SH-SY5Y (cell line): ENCODE data around the gene TP53I3.
A peak's percentile ranks its signal among the peaks of the same experiment; 100 is the strongest.

Source experiments
- GATA2 ChIP-seq: IDR thresholded peaks from 2 replicates; pipeline ENCODE4 v1.6.1; 2011; ENCODE audit warnings: mild to moderate bottlenecking, low read depth, low read length
- GATA3 ChIP-seq: IDR thresholded peaks from 2 replicates; pipeline ENCODE4 v1.6.1; 2011; ENCODE audit warnings: low read depth, mild to moderate bottlenecking, low read length, moderate library complexity

TP53I3 gene

DNA sequence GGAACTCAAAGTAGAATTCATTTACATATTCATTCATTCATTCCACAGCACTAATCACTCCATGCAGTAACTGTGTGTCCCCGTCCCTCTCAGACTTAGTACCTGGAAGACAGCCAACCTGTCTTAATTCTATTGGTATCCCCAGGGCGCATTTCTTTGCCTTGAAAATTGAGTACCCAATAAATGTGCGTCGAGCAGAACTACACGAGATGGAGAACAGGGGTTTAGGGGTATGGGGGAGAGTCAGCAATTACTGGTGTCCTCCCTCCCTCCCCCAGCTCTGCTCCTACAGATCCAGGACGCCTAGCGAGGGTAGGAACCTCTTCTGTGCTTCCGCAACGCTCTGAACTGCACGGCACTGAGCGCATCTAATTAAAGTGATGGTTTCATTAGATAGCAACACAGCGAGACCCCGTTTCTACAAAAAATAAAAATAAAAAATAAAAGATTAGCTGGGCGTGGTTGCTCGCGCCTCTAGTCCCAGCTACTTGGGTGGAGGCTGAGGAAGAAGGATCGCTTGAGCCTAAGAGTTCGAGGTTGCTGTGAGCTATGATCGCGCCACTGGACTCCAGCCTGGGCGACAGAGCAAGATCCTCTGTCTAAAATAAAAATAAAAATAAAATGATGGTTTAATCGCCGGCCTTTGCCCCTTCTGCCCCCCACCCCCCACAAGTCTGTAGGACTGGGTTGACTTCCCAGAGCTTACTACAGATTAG, 35.7 kb downstream of the TP53I3 start:
- peak; percentile 38; the same call in 1 of the 2 replicates for TF ChIP-seq GATA2
- no peak for TF ChIP-seq GATA3

DNA sequence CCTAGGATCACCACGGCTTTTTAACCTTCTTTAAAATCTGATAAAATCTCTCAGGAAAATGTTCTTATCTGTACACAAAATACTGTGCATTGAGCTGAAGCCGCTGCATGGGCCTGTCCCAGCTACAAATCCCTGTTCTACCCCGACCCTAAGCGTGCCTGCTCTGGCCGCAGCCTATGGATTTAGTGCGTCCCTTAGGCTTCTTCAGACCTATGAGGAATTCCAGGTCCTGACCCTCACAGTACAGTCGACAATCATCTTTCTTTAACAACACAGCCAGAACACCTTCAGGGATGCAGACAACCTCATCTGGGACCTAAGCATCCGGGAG, 37.0 kb downstream of the TP53I3 start:
- TF ChIP-seq GATA3 (no peak), GATA2 (no peak)

GRCh38 chr2:24046930-24047702, 37.5 kb downstream of the TP53I3 start, which contains the start of gene WDCP:
Gene WDCP (minus strand): TSS chr2:24047391. CDS start chr2:24039494, 7,897 bp downstream.
- TF ChIP-seq GATA3 (no peak), GATA2 (no peak)

DNA sequence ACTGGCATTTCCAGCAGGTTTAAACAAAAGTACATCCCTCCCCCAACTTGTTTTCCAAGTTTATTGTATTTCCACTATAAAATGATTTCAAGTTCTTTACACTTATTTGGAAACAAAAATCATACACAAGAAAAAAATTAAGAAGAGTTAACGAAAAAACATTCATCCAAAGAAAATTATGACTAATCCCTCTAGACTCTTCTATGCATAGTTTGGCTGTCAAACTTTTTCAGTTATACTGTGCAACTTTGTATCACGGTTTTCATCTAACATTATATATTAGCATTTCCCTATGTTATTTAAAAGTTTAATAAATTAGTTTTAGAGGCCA, 38.1 kb downstream of the TP53I3 start:
- TF ChIP-seq GATA2, result no peak
- no peak for TF ChIP-seq GATA3

- TF ChIP-seq GATA2 (no peak), GATA3 (no peak)
Observed at GRCh38 chr2:24045511-24046508, 38.8 kb downstream of the TP53I3 start.

DNA sequence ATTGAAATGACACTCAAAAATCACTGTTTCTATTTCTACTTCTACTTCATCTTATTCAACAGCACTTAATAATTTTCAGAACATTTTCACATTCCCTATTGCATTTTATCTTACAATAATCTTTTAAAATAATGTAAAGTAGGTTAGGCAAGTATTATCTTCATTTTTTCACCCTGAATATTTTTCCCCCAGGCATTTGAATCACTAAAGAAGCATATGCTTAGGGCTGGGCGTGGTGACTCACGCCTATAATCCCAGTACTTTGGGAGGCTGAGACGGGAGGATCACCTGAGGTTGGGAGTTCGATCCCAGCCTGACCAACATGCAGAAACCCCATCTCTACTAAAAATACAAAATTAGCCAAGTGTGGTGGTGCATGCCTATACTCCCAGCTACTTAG, 44.1 kb downstream of the TP53I3 start:
- TF ChIP-seq GATA3 (no peak), GATA2 (no peak)

DNA sequence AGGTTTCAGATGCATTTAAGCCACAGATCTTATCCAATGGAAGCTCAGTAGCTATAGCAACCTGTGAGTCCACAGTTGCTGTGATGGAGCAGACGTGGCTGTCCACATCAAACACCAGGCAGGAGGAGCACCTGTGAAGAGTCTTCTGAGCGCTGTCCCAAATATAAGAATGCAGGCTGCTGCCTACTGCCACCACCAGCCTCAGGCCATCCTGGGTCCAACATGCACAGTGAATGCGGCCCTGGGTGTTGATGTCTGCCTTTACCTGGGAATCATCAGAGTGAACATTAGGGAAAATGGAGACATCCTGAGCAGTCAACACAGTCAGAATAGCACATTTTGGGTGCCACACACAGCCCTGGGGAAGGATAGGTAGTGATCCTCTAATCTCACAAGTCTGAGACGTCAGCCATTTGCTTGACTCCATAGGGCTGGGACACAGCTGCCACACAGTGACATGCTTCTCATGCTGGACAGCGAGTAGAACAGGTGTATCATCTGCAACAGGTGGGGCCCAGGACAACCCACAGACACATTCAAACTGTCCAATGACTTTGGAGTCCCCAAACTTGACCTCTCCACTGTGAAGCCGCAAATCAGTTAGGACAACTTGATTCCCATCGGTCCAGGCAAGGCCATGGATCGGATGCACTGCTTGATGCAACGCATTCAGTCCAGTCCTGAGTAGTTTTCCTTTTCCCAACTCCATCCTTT, 45.7 kb downstream of the TP53I3 start:
- TF ChIP-seq GATA3 (no peak), GATA2 (no peak)
